ENCODE results near the gene SPACA4. TPM values are rescaled to one million over a fixed set of nuclear protein-coding genes. Genes with fewer than 3 reads are reported as not detected.

The SPACA4 gene
- polyA plus RNA-seq, 1 experiment = not detected

- no peaks in the 10 kb centered on the region; the same call in 1 of the 2 replicates for H3K9me3 ChIP-seq (ENCODE audit: control insufficient read depth, insufficient read depth, low read length)
- H3K4me3 ChIP-seq (ENCODE audit: low read depth, low read length) = no peak overlapping the region
- no peak for DNase-seq (ENCODE audit: low read depth, low spot score)
- peaks cover 15% of the 10 kb centered on the region for H3K27me3 ChIP-seq (ENCODE audit: control insufficient read depth, insufficient read depth, low read length)
- no peak for TF ChIP-seq CTCF (IDR thresholded peaks at IDR 0.05; ENCODE audit: low read depth, low read length)
- CTCF ChIA-PET = interaction anchor here (2.4 kb wide), 1 partner anchor 12 kb away, joined by 12 read pairs; no protein-coding TSS in a partner anchor
- H3K27ac ChIP-seq (ENCODE audit: low read depth, low read length) = no peak overlapping the region
- POLR2A ChIA-PET = interaction anchor here (0.7 to 1.0 kb wide), 2 partner anchors 19 to 211 kb away, joined by 3 to 5 read pairs; partner anchors contain the start of gene SPHK2
These were observed 5.7 kb upstream of the SPACA4 start for GRCh38 chr19:48600679-48601417.

GRCh38 chr19:48603001-48603400, 3.5 kb upstream of the SPACA4 start:
- H3K27ac ChIP-seq (ENCODE audit: low read depth, low read length) = no peak overlapping the region
- CTCF ChIA-PET = no interaction called here
- POLR2A ChIA-PET = interaction anchor here (1.1 kb wide), 1 partner anchor 10 kb away, joined by 3 read pairs; no protein-coding TSS in a partner anchor
- TF ChIP-seq CTCF (IDR thresholded peaks at IDR 0.05; ENCODE audit: low read depth, low read length) = no peak
- DNase-seq (ENCODE audit: low read depth, low spot score) = no peak
- H3K4me3 ChIP-seq (ENCODE audit: low read depth, low read length) = no peak overlapping the region
- H3K9me3 ChIP-seq (ENCODE audit: control insufficient read depth, insufficient read depth, low read length) = no peaks in the 10 kb centered on the region; the same call in 1 of the 2 replicates
- H3K27me3 ChIP-seq (ENCODE audit: control insufficient read depth, insufficient read depth, low read length) = peaks cover 13% of the 10 kb centered on the region

DNA sequence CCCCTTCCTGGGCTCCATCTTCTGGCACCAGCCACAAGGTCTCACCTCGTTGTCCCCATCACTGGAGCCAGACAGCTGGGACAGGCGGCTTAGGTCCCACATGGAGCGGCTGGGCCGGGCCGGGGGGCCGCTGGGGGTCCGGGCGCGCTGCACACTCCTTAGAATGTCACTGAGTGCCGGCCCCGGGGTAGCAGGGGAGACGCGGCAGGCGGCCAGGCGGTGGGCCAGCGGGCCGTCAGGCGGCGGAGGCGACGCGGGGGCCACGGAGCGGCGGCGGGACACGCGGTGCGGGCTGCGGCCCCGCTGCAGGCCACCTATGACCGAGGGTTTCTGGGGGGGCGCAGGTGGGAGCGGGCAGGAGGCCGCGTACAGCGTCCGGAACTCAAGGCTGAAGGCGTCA, 3.1 kb upstream of the SPACA4 start:
- CTCF ChIA-PET = no interaction called here
- Histone ChIP-seq H3K9me3 (ENCODE audit: control insufficient read depth, insufficient read depth, low read length) (no peaks in the 10 kb centered on the region; the same call in 1 of the 2 replicates), H3K27ac (ENCODE audit: low read depth, low read length) (no peak overlapping the region), H3K4me3 (ENCODE audit: low read depth, low read length) (no peak overlapping the region), H3K27me3 (ENCODE audit: control insufficient read depth, insufficient read depth, low read length) (peaks cover 10% of the 10 kb centered on the region)
- POLR2A ChIA-PET = no interaction called here
- DNase-seq (ENCODE audit: low read depth, low spot score) = no peak
- TF ChIP-seq CTCF (IDR thresholded peaks at IDR 0.05; ENCODE audit: low read depth, low read length) = no peak

DNA sequence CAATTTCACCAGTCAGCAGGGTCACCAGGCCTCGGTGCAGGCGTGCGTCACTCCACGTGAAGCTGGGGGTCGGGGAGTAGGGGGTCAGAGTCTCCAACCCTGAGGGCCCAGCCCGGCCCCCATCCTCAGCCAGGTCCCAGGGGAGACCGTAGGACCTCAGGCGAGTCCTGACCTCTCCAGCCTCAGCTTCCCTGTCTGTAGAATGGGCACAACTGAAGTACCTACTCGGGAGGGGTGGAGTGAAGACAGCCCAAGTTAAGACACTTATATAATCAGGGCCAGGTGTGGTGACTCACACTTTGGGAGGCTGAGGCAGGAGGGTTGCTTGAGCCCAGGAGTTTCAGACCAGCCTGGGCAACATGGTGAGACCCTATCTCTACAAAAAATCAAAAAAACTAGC, 2.7 kb upstream of the SPACA4 start:
- POLR2A ChIA-PET = no interaction called here
- no peak overlapping the region for H3K27ac ChIP-seq (ENCODE audit: low read depth, low read length)

More for the DNA sequence above, 2.7 kb upstream of the SPACA4 start:
- Histone ChIP-seq H3K4me3 (ENCODE audit: low read depth, low read length) (no peak overlapping the region), H3K27me3 (ENCODE audit: control insufficient read depth, insufficient read depth, low read length) (peaks cover 9% of the 10 kb centered on the region), H3K9me3 (ENCODE audit: control insufficient read depth, insufficient read depth, low read length) (no peaks in the 10 kb centered on the region; the same call in 1 of the 2 replicates)
- CTCF ChIA-PET = no interaction called here
- no peak for DNase-seq (ENCODE audit: low read depth, low spot score)
- no peak for TF ChIP-seq CTCF (IDR thresholded peaks at IDR 0.05; ENCODE audit: low read depth, low read length)
